HG02642 (cell line): Measurements from ENCODE around the gene TMEM86B.
"Not testable (repeated sequence)": the region's sequence is repeated elsewhere in the genome, so short reads cannot be mapped to it uniquely, and the experiment has no call there.

Experiments used
- ATAC-seq: cut with Tn5 transposase; IDR thresholded peaks from one replicate; pipeline ENCODE4 v1.9.1; 2021; ENCODE audit warnings: mild to moderate bottlenecking; ENCODE audit not compliant: unreplicated experiment, poor library complexity

Gene TMEM86B

DNA sequence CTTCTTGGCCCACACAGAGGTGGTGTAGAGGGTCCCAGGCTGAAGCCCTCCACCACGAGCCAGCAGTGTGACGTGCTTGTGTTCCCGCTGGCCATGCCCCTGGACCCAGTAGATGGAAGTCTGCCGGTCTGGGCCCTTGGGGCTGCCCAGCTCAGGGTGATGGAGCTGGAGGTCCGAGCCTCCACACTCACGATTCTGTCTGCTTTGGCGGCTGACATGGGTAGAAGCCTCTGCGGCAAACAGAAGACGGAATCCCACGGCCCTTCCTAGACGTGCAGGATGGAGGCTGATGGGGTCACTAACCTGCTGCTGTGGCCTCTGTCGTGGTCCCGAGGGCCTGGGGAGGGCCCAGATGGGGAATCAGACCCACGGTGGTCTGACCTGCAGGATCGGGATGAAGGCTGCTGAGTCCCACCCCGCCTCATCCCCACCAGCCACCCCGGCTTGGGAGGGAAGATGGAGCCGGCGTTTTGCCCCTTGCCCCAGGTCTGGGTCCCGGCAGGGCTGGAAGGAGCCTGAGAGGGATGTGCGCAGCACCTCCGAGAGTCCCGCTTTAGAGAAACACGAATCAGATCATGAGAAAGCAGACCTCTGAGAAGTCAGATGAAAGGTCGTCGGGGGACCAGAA, 4.4 kb downstream of the TMEM86B start:
- no peak for ATAC-seq

DNA sequence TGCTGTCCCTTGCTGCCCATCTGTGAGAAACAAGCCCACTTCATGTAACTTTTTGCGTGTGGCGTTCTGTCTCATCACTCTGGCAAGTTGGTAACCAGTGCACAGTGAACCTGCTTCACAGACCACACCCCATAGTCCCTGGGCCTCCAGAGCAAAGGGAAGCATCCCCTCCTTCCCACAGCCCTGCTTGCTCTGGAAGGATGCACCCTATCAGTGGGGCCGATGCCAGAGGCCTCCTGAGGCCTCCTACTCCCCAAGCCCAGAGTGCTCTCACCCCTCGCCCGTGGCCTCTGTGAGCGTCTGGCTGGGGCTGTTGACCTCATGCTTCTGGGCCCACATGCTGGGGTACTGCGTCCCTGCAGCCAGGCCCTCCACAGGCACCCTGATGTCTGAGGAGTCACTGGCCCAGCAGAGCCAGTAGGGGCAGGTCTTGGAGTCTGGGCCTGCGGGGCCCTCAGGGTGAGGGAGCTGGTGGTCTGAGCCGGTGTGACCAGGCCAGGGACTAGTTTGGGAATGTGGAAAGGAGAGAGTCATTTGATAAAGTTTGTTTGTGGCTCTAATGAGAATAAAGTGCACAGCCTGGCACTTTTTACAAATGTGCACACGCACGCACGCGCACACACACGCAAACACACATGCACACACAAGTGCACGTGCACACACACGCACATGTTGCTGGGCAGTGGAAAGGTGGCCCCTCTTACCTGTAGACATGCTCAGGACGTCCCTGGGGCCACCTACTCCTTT, 5.1 kb downstream of the TMEM86B start:
- no peak for ATAC-seq

DNA sequence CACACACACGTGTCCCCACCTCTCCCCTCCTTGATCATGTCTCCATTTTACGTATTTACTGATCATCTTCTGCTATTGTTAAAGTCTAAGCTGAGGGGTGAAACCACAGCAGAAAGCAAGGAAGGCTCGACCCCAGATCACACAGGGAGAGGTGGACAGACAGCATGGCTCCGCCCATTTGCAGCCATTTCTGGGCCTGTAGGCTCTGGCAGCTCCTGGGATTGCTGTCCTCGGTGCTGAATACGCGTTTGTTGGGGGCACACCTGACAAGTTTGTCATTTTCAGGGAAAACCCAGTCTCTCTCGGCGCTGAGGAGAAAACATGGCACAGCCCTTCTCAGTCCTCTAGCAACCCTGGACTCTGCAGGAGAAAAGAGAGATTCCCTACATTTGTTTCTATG, 8.0 kb downstream of the TMEM86B start:
- no peak for ATAC-seq

DNA sequence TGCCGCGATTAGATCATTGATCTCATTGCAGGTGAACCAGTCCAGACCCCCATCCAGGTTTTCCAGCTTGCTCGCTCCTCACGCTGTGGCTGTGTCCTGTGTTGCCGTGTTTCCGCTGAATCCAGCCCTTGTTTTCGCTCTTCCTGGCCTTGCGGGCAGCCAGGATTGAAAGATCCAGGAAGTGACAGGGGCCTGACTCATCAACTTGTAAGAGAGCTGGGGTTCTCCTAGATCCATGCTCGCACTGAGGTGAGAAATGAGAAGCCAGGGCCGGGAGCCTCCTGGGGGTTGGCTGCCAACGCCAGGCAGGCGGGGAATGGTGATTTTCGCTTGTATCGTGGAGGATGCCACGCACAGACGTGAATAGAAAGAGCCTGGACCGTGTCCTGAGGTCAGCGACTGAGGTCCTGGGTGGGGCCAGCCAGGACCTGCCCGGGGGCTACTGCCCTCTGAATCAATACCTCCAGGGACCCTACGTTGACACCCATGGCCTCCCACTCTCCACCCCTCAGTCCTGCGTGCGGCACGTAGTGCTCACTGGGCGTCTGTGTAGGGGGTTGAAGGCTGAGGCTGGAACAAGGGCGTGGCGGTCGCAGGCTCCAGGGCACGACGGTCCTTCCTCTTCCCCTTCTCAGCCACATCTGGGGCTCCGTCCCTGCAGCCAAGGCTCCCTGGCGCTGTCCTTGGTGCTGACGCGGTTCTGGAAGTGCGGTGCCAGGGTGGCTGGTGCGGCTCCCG, 11.9 kb downstream of the TMEM86B start:
- no peak for ATAC-seq

DNA sequence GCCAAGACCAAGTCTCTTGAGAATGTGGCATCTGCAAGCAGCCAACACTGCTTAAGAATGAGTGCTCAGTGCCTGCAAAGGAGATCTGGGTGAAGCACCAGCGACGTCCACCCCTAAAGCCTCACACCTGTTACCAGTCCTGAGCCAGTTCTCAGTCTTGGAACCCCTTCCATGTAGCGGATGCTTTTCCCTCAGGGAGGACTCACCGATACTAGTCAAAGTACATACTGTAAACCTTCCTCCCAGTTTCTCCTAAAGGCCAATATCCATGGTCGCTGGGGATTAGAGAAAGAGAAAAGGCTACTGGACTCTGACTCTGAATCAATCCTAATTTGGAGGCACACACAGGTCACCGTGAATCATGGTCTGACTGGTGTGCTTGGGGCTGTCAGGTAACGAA, 15.0 kb downstream of the TMEM86B start:
- no peak for ATAC-seq

DNA sequence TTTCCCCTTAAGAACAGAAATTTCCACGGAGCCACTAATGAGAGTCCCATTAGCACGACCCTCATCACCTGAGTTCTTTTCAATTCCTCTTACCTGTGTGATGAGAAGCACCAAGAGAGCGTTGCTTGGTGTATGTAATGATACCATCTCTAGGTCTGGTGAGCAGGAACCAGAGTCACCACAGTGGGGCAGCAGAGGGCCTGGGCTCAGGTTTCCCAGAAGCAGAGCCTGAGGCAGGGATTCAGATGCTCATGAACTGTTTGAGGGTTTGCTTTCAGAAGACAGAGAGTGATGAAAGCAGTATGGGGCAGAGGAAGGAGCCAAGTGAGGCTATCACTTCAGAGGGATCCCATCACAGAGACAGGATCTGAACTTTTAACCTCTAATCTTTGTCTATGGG, 16.1 kb downstream of the TMEM86B start:
- no peak for ATAC-seq

DNA sequence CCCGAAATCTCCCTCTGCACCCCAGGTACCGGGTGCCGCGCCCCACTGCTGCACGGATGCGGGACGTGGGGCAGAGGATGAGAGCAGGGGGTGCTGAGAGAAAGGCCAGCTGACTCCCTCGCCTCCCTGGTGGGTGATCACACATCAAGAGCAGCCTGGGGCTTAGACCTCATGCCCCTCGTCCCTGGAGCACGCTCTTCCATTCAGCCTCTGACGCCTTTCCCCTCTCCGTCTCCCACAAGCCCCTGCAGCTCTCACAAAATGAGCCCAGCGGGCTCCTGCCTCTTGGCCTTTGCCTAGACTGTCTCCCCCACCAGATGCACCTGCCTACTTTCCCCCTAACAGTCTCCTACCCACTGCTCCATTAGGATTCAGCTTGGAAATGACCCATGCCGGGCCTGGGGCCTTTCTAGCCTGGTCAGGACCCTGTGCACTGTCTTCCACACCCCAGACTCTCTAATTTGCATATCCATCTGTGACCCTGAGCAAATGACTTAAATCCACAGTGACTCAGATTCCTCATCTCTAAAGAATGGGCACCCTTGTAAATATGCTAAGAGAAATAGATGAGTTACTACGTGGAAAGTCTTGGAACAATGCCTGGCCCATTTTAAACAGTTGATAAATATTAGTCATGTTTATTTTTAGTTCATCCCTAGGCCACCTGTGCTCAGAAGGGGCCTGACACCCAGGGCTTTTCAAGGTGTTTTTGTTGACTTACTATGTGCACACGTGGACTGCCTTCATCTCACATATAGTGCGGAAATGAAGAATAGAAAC, 18.7 kb downstream of the TMEM86B start:
- no peak for ATAC-seq

DNA sequence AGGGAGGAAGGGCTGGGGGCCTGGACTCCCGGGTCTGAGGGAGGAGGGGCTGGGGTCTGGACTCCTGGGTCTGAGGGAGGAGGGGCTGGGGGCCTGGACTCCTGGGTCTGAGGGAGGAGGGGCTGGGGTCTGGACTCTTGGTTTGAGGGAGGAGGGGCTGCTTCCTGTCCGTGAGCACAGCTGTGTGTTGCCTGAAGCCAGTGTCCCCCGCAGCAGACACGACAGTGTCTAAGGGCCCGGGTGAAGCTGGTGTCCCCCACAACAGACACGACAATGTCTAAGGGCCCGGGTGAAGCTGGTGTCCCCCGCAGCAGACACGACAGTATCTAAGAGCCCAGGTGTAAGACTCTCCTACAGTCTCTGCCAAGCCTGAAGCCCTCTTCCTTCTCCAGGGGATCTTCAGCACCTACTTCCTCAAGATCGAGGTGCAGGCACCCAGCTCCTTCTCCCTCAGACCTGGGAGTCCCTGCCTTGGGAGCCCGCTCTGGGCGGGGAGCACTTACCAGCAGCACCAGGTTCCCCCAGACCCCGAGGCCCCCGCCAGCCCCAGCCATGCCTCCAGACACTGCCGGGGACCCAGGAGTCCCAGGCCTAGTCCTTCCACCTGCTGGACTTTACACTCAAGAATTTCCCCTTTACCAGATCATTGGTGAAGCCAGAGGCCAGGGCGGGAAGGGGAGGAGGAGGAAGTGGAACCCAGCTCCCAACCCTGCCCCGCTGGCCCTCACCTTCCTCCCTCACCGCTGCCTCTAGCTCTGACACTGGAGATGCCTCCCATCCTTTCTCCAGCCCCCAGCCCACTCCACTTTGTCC, 19.5 kb downstream of the TMEM86B start, which contains the start of gene PTPRH:
Gene PTPRH (minus strand): TSS at position 622 of the 813 bp plus-strand sequence. CDS start 68 bp downstream, at position 554.
- ATAC-seq: no peak

DNA sequence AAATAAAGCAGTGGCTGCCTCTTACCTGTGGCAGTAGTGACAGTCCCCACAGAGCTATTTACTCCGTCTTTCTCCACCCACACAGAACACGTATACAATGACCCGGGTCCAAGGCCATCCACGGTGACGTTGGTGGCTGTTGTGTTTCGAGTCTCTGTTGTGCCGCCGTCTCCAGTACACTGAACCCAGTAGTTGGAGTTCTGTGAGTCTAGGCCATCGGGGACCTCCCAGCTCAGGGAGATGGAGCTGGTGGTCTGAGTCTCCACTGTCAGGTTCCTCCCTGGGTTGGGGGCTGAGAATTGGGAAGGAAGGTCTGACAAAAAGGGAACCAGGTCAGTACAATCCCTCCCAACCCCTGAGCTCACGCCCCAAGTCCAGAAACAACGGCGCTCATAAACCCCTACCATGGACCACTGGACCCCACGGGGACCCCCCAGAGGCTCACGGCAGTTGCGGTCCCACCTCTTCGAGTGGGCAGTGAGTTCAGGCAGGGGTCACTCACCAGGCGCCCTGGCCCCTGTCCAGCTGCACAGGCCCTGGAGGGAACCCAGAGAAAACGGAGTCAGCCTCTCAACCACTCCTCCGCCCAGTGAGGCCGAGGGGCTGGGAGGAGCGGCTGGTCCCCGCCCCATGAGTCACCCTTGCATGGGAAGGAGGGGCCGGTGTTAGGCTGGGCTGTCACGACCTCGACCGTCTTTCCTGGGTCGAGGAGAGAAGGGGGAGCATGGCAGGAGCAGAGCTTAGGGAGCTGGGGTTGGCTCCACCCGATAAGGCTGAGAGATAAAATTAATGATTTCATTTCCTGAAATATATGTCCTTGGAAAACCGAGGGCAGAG, 21.7 kb downstream of the TMEM86B start:
- no peak for ATAC-seq

DNA sequence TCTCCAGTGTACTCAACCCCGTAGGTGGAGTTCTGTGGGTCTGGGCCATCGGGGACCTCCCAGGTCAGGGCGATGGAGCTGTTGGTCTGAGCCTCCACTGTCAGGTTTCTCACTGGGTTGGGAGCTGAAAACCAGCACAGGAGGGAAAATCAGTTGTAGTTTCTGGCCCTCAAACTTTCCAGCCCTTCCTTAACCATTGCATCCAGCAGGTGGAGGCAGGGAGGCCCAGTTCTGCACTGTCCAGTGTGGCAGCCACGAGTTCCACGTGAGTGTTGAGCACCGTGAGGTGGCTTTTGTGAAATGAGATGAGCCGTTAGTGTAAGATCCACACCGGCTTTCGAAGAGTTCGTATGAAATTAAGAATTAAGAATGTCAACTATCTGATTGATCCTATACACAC, 26.4 kb downstream of the TMEM86B start:
- not testable (repeated sequence) for ATAC-seq

DNA sequence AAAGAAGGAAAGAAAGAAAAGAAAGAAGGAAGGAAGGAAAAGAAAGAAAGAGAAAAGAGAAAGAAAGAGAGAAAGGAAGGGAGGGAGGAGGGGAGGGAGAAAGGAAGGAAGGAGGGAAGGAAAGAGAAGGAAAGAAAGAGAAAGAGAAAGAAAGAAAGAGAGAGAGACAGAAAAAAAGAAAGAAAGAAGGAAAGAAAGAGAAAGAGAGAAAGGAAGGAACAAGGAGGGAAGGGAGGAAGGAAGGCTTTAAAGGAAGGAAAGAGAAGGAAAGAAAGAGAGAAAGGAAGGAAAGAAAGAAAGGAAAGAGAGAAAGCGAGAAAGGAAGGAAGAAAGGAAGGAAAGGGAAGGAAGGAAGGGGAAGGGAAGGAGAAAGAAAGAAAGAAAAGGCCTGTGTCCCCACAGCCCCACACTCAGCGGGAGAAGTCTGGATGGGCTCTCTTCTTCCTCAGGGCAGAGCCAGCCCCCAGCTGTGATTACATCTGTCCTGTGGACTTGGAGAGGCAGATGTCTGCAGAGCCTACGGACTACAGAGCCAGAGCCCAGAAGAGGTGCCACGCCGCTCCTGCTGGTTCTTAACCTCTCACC, 28.9 kb downstream of the TMEM86B start:
- no peak for ATAC-seq

DNA sequence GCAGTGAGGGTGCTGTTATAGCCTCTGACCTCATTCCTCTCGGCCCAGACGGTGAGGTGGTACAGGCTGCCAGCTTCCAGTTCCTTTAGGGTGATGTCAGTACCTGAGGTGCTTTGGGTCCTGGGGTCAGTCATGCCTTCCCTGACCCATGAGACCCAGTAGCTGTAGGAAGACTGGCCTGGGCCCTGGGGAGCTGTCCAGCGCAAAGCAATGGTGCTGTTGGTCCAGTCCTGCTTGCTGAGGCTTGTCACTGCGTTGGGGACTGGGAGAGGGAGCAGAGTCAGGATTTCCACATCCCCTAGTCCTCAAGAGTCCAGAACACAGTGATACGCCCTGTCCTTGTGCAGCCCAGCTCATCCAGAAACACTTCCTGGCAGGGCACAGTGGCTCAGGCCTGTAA, 29.9 kb downstream of the TMEM86B start:
- no peak for ATAC-seq

DNA sequence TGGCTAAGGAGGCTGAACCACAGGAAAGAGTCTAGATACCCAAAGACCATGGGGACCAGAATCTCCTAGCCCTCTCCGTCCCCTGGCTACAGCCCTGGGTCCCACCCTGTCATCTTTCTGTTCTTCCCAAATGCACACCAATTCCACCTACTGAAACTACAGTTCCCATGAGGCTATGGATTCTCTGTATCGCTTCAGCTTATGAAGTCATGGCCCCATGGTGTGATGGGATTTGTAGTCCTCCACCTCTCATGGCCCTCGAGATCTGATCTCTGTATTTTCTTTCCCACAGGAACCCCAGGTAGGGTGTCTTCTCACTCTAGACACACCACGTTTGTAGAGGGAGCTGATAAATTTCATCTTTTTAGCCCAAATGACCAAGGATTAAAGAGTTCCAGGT, 31.0 kb downstream of the TMEM86B start:
- no peak for ATAC-seq

DNA sequence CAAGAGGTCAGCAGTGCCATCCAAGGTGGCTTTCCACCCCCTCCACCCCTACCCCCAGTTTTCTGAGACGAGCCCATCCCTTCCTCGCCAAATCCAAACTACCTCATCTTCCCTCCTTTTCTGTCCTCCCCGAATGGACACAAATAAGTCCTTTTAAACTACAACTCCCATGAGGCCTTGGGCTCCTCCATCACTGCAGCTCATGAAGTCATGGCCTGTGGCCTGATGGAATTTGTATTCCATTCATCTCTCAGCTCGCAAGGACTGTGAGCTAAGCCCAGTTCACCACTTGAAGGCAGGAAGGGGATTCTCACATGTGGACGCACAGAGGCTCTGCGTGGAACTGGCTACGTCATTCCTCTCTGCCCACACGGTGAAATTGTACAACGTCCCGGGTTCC, 31.8 kb downstream of the TMEM86B start:
- no peak for ATAC-seq

DNA sequence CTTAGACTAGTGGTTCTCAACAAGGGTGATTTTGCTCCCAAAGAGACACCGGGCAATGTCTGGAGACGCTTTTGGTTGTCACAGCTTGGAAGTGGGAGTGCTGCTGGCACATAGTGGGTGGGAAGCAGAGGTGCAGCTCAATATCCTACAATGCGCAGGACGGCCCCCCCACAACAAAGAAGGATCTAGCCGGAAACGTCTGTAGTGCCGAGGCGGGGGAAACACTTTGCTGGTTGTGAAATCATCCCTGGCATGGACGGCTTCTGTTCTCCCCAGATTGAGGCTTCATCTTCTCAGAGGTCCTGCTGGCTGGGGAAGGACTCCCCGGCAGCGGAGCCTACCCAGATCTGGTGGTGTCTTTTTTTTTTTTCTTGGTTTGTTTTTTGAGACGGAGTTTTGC, 35.1 kb downstream of the TMEM86B start:
- ATAC-seq: no peak

DNA sequence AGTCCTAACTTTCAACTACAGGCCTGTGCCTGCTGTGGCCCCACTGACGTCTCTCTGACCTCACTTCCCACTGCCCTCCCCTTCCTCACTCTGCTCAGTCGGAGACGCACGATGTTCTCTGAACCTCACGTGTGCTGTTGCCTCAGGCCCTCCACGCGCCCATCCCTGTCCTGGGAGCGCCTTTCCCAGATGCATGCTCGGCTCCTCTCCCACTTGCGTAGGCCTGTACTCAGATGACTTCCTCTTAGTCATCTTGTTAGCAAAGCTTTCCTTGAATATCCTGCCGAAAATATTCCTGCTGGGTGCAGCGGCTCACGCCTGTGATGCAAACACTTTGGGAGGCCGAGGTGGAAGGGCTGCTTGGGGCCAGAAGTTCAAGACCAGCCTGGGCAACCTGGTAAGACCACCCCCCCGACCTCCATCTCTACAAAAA, 39.1 kb downstream of the TMEM86B start:
- ATAC-seq: no peak

DNA sequence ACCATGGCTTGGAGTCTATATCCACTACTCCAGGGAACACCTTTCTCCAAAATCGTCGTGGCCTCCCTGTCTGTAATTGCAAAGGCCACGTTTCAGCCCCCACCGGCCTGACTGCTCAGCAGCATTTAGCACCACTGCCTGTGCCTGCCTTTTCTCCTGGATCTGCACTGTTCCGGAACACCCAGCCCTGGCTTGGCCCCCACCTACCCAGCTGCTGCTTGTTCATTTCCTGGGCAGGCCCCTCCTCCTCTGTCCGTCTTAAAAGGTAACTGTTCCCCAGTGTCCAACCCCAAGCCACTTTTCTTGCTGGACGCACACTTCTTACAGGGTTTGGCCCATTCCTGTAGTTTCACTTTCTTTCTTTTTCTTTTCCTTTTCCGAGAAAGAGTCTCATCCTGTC, 39.9 kb downstream of the TMEM86B start:
- ATAC-seq: no peak

DNA sequence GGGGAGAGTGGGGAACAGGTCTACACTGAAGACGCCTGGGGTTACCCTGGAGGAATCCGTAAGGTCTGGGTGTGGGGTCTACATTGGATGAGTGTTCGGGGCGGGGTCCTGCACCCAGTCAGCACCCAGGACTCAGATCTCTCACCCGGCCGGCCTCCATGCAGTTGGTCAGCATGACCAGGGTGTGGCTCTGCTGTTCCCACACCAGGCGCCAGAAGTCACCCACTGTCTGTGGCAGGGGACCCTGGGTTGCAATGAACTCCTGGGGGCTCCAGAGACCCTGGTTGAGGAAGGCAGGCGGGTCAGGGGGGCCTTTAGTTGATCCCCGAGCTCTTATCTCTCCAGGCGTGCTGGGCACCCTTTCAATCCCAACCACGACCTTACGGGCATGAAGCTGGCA, 42.5 kb downstream of the TMEM86B start:
- ATAC-seq: no peak

DNA sequence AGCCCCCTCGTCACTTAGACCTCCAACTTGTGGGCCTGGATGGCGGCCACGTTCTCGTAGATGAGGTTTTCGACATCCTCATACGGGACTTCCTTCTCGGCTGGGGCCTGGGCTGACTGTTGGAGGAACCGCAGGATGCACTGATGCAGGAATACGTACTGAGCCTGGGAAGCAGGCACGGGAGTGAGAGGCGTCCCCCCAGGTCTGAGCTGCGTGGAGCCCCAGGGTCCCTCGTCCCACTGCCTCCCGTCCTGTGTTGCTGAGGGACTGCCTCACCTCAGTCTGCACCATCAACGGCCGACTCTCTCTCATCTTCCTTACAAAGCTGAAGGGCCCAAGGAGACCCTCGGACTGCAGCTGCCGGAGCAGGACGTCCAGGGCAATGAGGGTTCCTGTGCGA, 46.8 kb downstream of the TMEM86B start:
- no peak for ATAC-seq
